ENCODE measurements around the gene PIP5K1B. TPM values are rescaled to one million over a fixed set of nuclear protein-coding genes. Genes with fewer than 3 reads are reported as not detected.

PIP5K1B gene
- total RNA-seq, 1 experiment from 2014 or later = not detected

GRCh38 chr9:68896486-68896885 is 191.4 kb downstream of the PIP5K1B start:
- H3K4me3 ChIP-seq (ENCODE audit: low read depth in 2 of 2, low read length in 2 of 2) = no peak overlapping the region
- intact Hi-C loops (cut with micrococcal nuclease; ENCODE audit: unreplicated experiment) (no loop called here), in situ Hi-C loops (cut with HindIII; ENCODE audit: low pct_unique_long_range_greater_than_20kb, low sequenced_read_pairs) (no loop called here)
- POLR2A ChIA-PET = no interaction called here
- H3K36me3 ChIP-seq (ENCODE audit: control insufficient read depth, insufficient read depth, low read length) = no peaks in the 10 kb centered on the region
- no peaks in the 10 kb centered on the region for H3K4me1 ChIP-seq (ENCODE audit: control insufficient read depth, insufficient read depth, low read length)
- no peaks in the 10 kb centered on the region for H3K9me3 ChIP-seq (ENCODE audit: control insufficient read depth, insufficient read depth, low read depth, low read length)
- TF ChIP-seq REST (IDR thresholded peaks at IDR 0.05; ENCODE audit: insufficient read depth in 1 of 2, low read depth in 2 of 2, low read length in 1 of 2) (no peak), CTCF (IDR thresholded peaks at IDR 0.05) (no peak), POLR2AphosphoS5 (IDR thresholded peaks at IDR 0.05; ENCODE audit: low read depth, low read length) (no peak), SIN3A (IDR thresholded peaks at IDR 0.05; ENCODE audit: borderline replicate concordance, insufficient read depth, low read depth, low read length) (no peak), TCF7L2 (IDR thresholded peaks at IDR 0.05; ENCODE audit: low read depth, low read length) (no peak)
- H3K27ac ChIP-seq (ENCODE audit: low read length) = no peak overlapping the region
- ATAC-seq = no peak
- CTCF ChIA-PET = no interaction called here
- BruUV-seq (replicated peaks) = no TSS peak
- no peak for DNase-seq (ENCODE audit: low read depth, low spot score)
- no peaks in the 10 kb centered on the region; the same call in 1 of the 2 replicates for H3K27me3 ChIP-seq (ENCODE audit: control insufficient read depth, insufficient read depth, low read length)

- in situ Hi-C loops (cut with HindIII; ENCODE audit: low pct_unique_long_range_greater_than_20kb, low sequenced_read_pairs) = no loop called here
- intact Hi-C loops (cut with micrococcal nuclease; ENCODE audit: unreplicated experiment) = no loop called here
- no peaks in the 10 kb centered on the region; the same call in 1 of the 2 replicates for H3K27me3 ChIP-seq (ENCODE audit: control insufficient read depth, insufficient read depth, low read length)
- DNase-seq (ENCODE audit: low read depth, low spot score) = no peak
- H3K4me3 ChIP-seq (ENCODE audit: low read depth in 2 of 2, low read length in 2 of 2) = no peak overlapping the region
- no peak for ATAC-seq
- H3K27ac ChIP-seq (ENCODE audit: low read length) = no peak overlapping the region
- POLR2A ChIA-PET = no interaction called here
- no peaks in the 10 kb centered on the region for H3K4me1 ChIP-seq (ENCODE audit: control insufficient read depth, insufficient read depth, low read length)
- TF ChIP-seq REST (IDR thresholded peaks at IDR 0.05; ENCODE audit: insufficient read depth in 1 of 2, low read depth in 2 of 2, low read length in 1 of 2) (no peak), TCF7L2 (IDR thresholded peaks at IDR 0.05; ENCODE audit: low read depth, low read length) (no peak), SIN3A (IDR thresholded peaks at IDR 0.05; ENCODE audit: borderline replicate concordance, insufficient read depth, low read depth, low read length) (no peak), CTCF (IDR thresholded peaks at IDR 0.05) (no peak), POLR2AphosphoS5 (IDR thresholded peaks at IDR 0.05; ENCODE audit: low read depth, low read length) (no peak)
- H3K36me3 ChIP-seq (ENCODE audit: control insufficient read depth, insufficient read depth, low read length) = no peaks in the 10 kb centered on the region
- CTCF ChIA-PET = no interaction called here
- BruUV-seq (replicated peaks) = no TSS peak
- no peaks in the 10 kb centered on the region for H3K9me3 ChIP-seq (ENCODE audit: control insufficient read depth, insufficient read depth, low read depth, low read length)
Observed at GRCh38 chr9:68897577-68898145, 192.6 kb downstream of the PIP5K1B start.
